ENCODE results near the gene RSPH9.

Gene RSPH9

GRCh38 chr6:43613721-43614395 is 31.0 kb upstream of the RSPH9 start:
- Histone ChIP-seq H3K79me1 (ENCODE audit: low read length) (no peaks in the 10 kb centered on the region), H3K36me3 (ENCODE audit: control insufficient read depth in 1 of 2, insufficient read depth in 2 of 2, low read length in 2 of 2) (peaks cover 16 to 23% of the 10 kb centered on the region in 2 experiments), H4K12ac (ENCODE audit: low read depth, low read length) (no peak overlapping the region), H2BK120ac (ENCODE audit: insufficient read depth, low read length, poor library complexity) (no peak overlapping the region), H3K18ac (ENCODE audit: low read length) (no peak overlapping the region), H4K91ac (ENCODE audit: low read depth, low read length) (no peak overlapping the region), H2AFZ (ENCODE audit: insufficient read depth, low read length, poor library complexity) (no peak overlapping the region), H2BK12ac (ENCODE audit: low read length) (no peak overlapping the region), H4K8ac (ENCODE audit: low read depth, low read length) (no peak overlapping the region), H3K27me3 (ENCODE audit: insufficient read depth, low read length) (no peaks in the 10 kb centered on the region), H2BK5ac (ENCODE audit: low read depth, low read length, poor library complexity) (peak overlapping the region; percentile 6), H3K4me3 (ENCODE audit: low read depth, low read length) (no peak overlapping the region), H3K14ac (ENCODE audit: low read length) (no peak overlapping the region), H3K4me1 (ENCODE audit: control insufficient read depth in 1 of 2, insufficient read depth in 2 of 2, low read length in 2 of 2) (peaks cover 3 to 5% of the 10 kb centered on the region in 2 experiments), H3K27ac (ENCODE audit: low read depth, low read length) (no peak overlapping the region), H3K9ac (ENCODE audit: low read length) (peak overlapping the region; percentile 9), H3K4ac (ENCODE audit: low read depth, low read length) (no peak overlapping the region), H3K79me2 (ENCODE audit: control insufficient read depth, insufficient read depth, low read length, poor library complexity) (no peaks in the 10 kb centered on the region), H3K4me2 (ENCODE audit: low read length) (no peak overlapping the region), H2AK5ac (ENCODE audit: low read length) (no peak overlapping the region), H3K23ac (ENCODE audit: low read length) (no peak overlapping the region), H3K9me3 (ENCODE audit: insufficient read depth, low read depth, low read length) (no peaks in the 10 kb centered on the region)
- WGBS (ENCODE audit: extremely low coverage, insufficient coverage, insufficient read length): no CpG with 5 or more reads among the region's 6 CpGs
- DNase-seq: no peak

- no peak overlapping the region for H4K12ac ChIP-seq (ENCODE audit: low read depth, low read length)
- WGBS (ENCODE audit: extremely low coverage, insufficient coverage, insufficient read length): no CpG with 5 or more reads among the region's 3 CpGs
- no peak overlapping the region for H3K4me3 ChIP-seq (ENCODE audit: low read depth, low read length)
- H2BK12ac ChIP-seq (ENCODE audit: low read length): no peak overlapping the region
- H3K23ac ChIP-seq (ENCODE audit: low read length): no peak overlapping the region
- no peak overlapping the region for H3K27ac ChIP-seq (ENCODE audit: low read depth, low read length)
- H3K4me2 ChIP-seq (ENCODE audit: low read length): no peak overlapping the region
- peak; percentile 72 to 88 for DNase-seq
- H3K14ac ChIP-seq (ENCODE audit: low read length): no peak overlapping the region
- no peak overlapping the region for H3K18ac ChIP-seq (ENCODE audit: low read length)
- peaks cover 3 to 5% of the 10 kb centered on the region in 2 experiments for H3K4me1 ChIP-seq (ENCODE audit: control insufficient read depth in 1 of 2, insufficient read depth in 2 of 2, low read length in 2 of 2)
- no peaks in the 10 kb centered on the region for H3K79me2 ChIP-seq (ENCODE audit: control insufficient read depth, insufficient read depth, low read length, poor library complexity)
- no peaks in the 10 kb centered on the region for H3K79me1 ChIP-seq (ENCODE audit: low read length)
- H4K91ac ChIP-seq (ENCODE audit: low read depth, low read length): no peak overlapping the region
- H3K9ac ChIP-seq (ENCODE audit: low read length): peak overlapping the region; percentile 9
- H2AFZ ChIP-seq (ENCODE audit: insufficient read depth, low read length, poor library complexity): no peak overlapping the region
- no peaks in the 10 kb centered on the region for H3K27me3 ChIP-seq (ENCODE audit: insufficient read depth, low read length)
- no peaks in the 10 kb centered on the region for H3K9me3 ChIP-seq (ENCODE audit: insufficient read depth, low read depth, low read length)
- H2BK5ac ChIP-seq (ENCODE audit: low read depth, low read length, poor library complexity): no peak overlapping the region
- H2AK5ac ChIP-seq (ENCODE audit: low read length): no peak overlapping the region
- peaks cover 19 to 25% of the 10 kb centered on the region in 2 experiments for H3K36me3 ChIP-seq (ENCODE audit: control insufficient read depth in 1 of 2, insufficient read depth in 2 of 2, low read length in 2 of 2)
- H4K8ac ChIP-seq (ENCODE audit: low read depth, low read length): no peak overlapping the region
- no peak overlapping the region for H2BK120ac ChIP-seq (ENCODE audit: insufficient read depth, low read length, poor library complexity)
- no peak overlapping the region for H3K4ac ChIP-seq (ENCODE audit: low read depth, low read length)
Observed at GRCh38 chr6:43614396-43614730, 30.5 kb upstream of the RSPH9 start.

GRCh38 chr6:43616725-43617472 is 27.9 kb upstream of the RSPH9 start:
- Histone ChIP-seq H3K18ac (ENCODE audit: low read length) (no peak overlapping the region), H3K23ac (ENCODE audit: low read length) (no peak overlapping the region), H3K4me2 (ENCODE audit: low read length) (no peak overlapping the region), H3K79me2 (ENCODE audit: control insufficient read depth, insufficient read depth, low read length, poor library complexity) (no peaks in the 10 kb centered on the region), H2BK12ac (ENCODE audit: low read length) (no peak overlapping the region), H3K27me3 (ENCODE audit: insufficient read depth, low read length) (no peaks in the 10 kb centered on the region), H4K91ac (ENCODE audit: low read depth, low read length) (no peak overlapping the region), H2AFZ (ENCODE audit: insufficient read depth, low read length, poor library complexity) (no peak overlapping the region), H3K4ac (ENCODE audit: low read depth, low read length) (no peak overlapping the region), H2BK5ac (ENCODE audit: low read depth, low read length, poor library complexity) (no peak overlapping the region), H3K9ac (ENCODE audit: low read length) (no peak overlapping the region), H4K8ac (ENCODE audit: low read depth, low read length) (no peak overlapping the region), H3K4me1 (ENCODE audit: control insufficient read depth in 1 of 2, insufficient read depth in 2 of 2, low read length in 2 of 2) (peaks cover 2 to 3% of the 10 kb centered on the region in 2 experiments), H3K9me3 (ENCODE audit: insufficient read depth, low read depth, low read length) (no peaks in the 10 kb centered on the region), H2AK5ac (ENCODE audit: low read length) (no peak overlapping the region), H3K79me1 (ENCODE audit: low read length) (no peaks in the 10 kb centered on the region), H3K27ac (ENCODE audit: low read depth, low read length) (no peak overlapping the region), H3K36me3 (ENCODE audit: control insufficient read depth in 1 of 2, insufficient read depth in 2 of 2, low read length in 2 of 2) (peaks cover 32% of the 10 kb centered on the region in 2 experiments), H2BK120ac (ENCODE audit: insufficient read depth, low read length, poor library complexity) (no peak overlapping the region), H3K4me3 (ENCODE audit: low read depth, low read length) (no peak overlapping the region), H3K14ac (ENCODE audit: low read length) (no peak overlapping the region), H4K12ac (ENCODE audit: low read depth, low read length) (no peak overlapping the region)
- DNase-seq: no peak
- no CpG with 5 or more reads among the region's 9 CpGs for WGBS (ENCODE audit: extremely low coverage, insufficient coverage, insufficient read length)

- no peak overlapping the region for H4K12ac ChIP-seq (ENCODE audit: low read depth, low read length)
- no peak overlapping the region for H2BK120ac ChIP-seq (ENCODE audit: insufficient read depth, low read length, poor library complexity)
- H3K4me2 ChIP-seq (ENCODE audit: low read length): no peak overlapping the region
- no CpG with 5 or more reads among the region's 12 CpGs for WGBS (ENCODE audit: extremely low coverage, insufficient coverage, insufficient read length)
- H4K91ac ChIP-seq (ENCODE audit: low read depth, low read length): no peak overlapping the region
- no peak overlapping the region for H3K18ac ChIP-seq (ENCODE audit: low read length)
- no peak for DNase-seq
- H3K36me3 ChIP-seq (ENCODE audit: control insufficient read depth in 1 of 2, insufficient read depth in 2 of 2, low read length in 2 of 2): peaks cover 53 to 60% of the 10 kb centered on the region in 2 experiments
- H2BK12ac ChIP-seq (ENCODE audit: low read length): no peak overlapping the region
- H3K23ac ChIP-seq (ENCODE audit: low read length): no peak overlapping the region
- H3K79me1 ChIP-seq (ENCODE audit: low read length): no peaks in the 10 kb centered on the region
- H3K79me2 ChIP-seq (ENCODE audit: control insufficient read depth, insufficient read depth, low read length, poor library complexity): no peaks in the 10 kb centered on the region
- no peak overlapping the region for H2BK5ac ChIP-seq (ENCODE audit: low read depth, low read length, poor library complexity)
- no peak overlapping the region for H3K4me3 ChIP-seq (ENCODE audit: low read depth, low read length)
- H3K14ac ChIP-seq (ENCODE audit: low read length): no peak overlapping the region
- no peaks in the 10 kb centered on the region for H3K9me3 ChIP-seq (ENCODE audit: insufficient read depth, low read depth, low read length)
- H2AK5ac ChIP-seq (ENCODE audit: low read length): no peak overlapping the region
- H3K27ac ChIP-seq (ENCODE audit: low read depth, low read length): no peak overlapping the region
- H2AFZ ChIP-seq (ENCODE audit: insufficient read depth, low read length, poor library complexity): no peak overlapping the region
- H4K8ac ChIP-seq (ENCODE audit: low read depth, low read length): no peak overlapping the region
- no peaks in the 10 kb centered on the region for H3K4me1 ChIP-seq (ENCODE audit: control insufficient read depth in 1 of 2, insufficient read depth in 2 of 2, low read length in 2 of 2)
- no peak overlapping the region for H3K9ac ChIP-seq (ENCODE audit: low read length)
- H3K4ac ChIP-seq (ENCODE audit: low read depth, low read length): no peak overlapping the region
- no peaks in the 10 kb centered on the region for H3K27me3 ChIP-seq (ENCODE audit: insufficient read depth, low read length)
Observed at GRCh38 chr6:43621078-43621835, 23.6 kb upstream of the RSPH9 start.

All from trophoblast cell (in vitro differentiated cells and primary cell).